HepG2 (cell line): Measurements from ENCODE around the gene KLC4. TPM values are rescaled to one million over a fixed set of nuclear protein-coding genes. Genes with fewer than 3 reads are reported as not detected.
A peak's percentile ranks its signal among the peaks of the same experiment; 100 is the strongest.

Source experiments
- BRCA1 ChIP-seq: sonication (generic); formaldehyde crosslinking; IDR thresholded peaks from 2 replicates; pipeline ENCODE4 v1.4.0; 2020; ENCODE audit warnings: missing genetic modification reagents
- CENPT ChIP-seq: sonication (generic); formaldehyde crosslinking; IDR thresholded peaks from 2 replicates; pipeline ENCODE4 v1.8.0; 2022; ENCODE audit warnings: low read depth, mild to moderate bottlenecking, moderate library complexity, missing genetic modification reagents
- GPN1 ChIP-seq: sonication (generic); formaldehyde crosslinking; IDR thresholded peaks from 2 replicates; pipeline ENCODE4 v1.5.1; 2020; ENCODE audit warnings: missing genetic modification reagents, borderline replicate concordance
- HMG20A ChIP-seq: IDR thresholded peaks from 2 replicates; pipeline ENCODE4 v1.6.1; 2016; ENCODE audit warnings: borderline replicate concordance
- HNRNPUL1 ChIP-seq: fragments of 200-400 bp; formaldehyde crosslinking; IDR thresholded peaks from 2 replicates; pipeline ENCODE4 v1.6.1; 2017; ENCODE audit warnings: low read depth, mild to moderate bottlenecking, low read length, moderate library complexity
- IRF2 ChIP-seq: IDR thresholded peaks from 2 replicates; pipeline ENCODE4 v1.6.1; 2018; ENCODE audit warnings: missing genetic modification reagents, missing compliant biosample characterization
- MZF1 ChIP-seq: sonication (generic); formaldehyde crosslinking; IDR thresholded peaks from 2 replicates; pipeline ENCODE4 v1.8.1; 2023; ENCODE audit warnings: mild to moderate bottlenecking, missing genetic modification reagents, borderline replicate concordance
- SAP130 ChIP-seq: IDR thresholded peaks from 2 replicates; pipeline ENCODE4 v1.6.1; 2016; ENCODE audit warnings: low read depth
- TP53 ChIP-seq: sonication (generic); formaldehyde crosslinking; conservative IDR thresholded peaks from 2 replicates; pipeline ENCODE4 v1.4.0; 2020; ENCODE audit warnings: missing genetic modification reagents
- YEATS2 ChIP-seq: sonication (generic); formaldehyde crosslinking; IDR thresholded peaks from 2 replicates; pipeline ENCODE4 v1.4.0; 2020; ENCODE audit warnings: missing genetic modification reagents, borderline replicate concordance
- ZBTB8A ChIP-seq: sonication (generic); formaldehyde crosslinking; IDR thresholded peaks from 2 replicates; pipeline ENCODE4 v1.4.0; 2020; ENCODE audit warnings: mild to moderate bottlenecking, low read depth, missing genetic modification reagents, borderline replicate concordance
- ZNF207 ChIP-seq: fragments of 450-650 bp; IDR thresholded peaks from 2 replicates; pipeline ENCODE4 v1.6.1; 2016; ENCODE audit warnings: antibody characterized with exemption, borderline replicate concordance
- ZNF224 ChIP-seq: sonication (generic); formaldehyde crosslinking; IDR thresholded peaks from 2 replicates; pipeline ENCODE4 v1.5.0; 2020; ENCODE audit warnings: mild to moderate bottlenecking, missing genetic modification reagents
- ZNF225 ChIP-seq: sonication (generic); formaldehyde crosslinking; IDR thresholded peaks from 2 replicates; pipeline ENCODE4 v1.4.0; 2020; ENCODE audit warnings: mild to moderate bottlenecking, missing genetic modification reagents
- ZSCAN30 ChIP-seq: sonication (generic); formaldehyde crosslinking; IDR thresholded peaks from 2 replicates; pipeline ENCODE4 v1.5.0; 2020; ENCODE audit warnings: mild to moderate bottlenecking, missing genetic modification reagents
- polyA plus RNA-seq, 8 experiments: library from polyadenylated mRNA; depleted of rRNA in 3 of 8; stranded (reverse) in 7 of 8; unstranded in 1 of 8; fragments of >200 nt; fragmentation: Illumina TruSeq in 4 of 8; extraction: Trizol in 4 of 8; gene quantifications; 2 replicates each; pipeline versions ENCODE4 v1.2.1 to v1.2.3, GENCODE V29; 2011 to 2016; ENCODE audit warnings: low read depth in 4 of 8, missing spikeins in 1 of 8, mixed read lengths in 1 of 8; ENCODE audit not compliant: insufficient read depth in 1 of 8
- total RNA-seq, 5 experiments: library from RNA; depleted of rRNA; stranded (reverse); fragments of >200 nt; fragmentation: Illumina TruSeq; extraction: Trizol; gene quantifications; 2 replicates each; pipeline ENCODE4 v1.2.3, GENCODE V29; 2016; ENCODE audit warnings: low read depth in 1 of 5
- TF ChIP-seq, protein P1 (sequence below): sonication (generic); formaldehyde crosslinking; conservative IDR thresholded peaks from 2 replicates; pipeline ENCODE4 v1.4.0; 2020; ENCODE audit warnings: mild to moderate bottlenecking, missing genetic modification reagents, moderate library complexity
- TF ChIP-seq, protein P2 (sequence below): sonication (generic); formaldehyde crosslinking; IDR thresholded peaks from 2 replicates; pipeline ENCODE4 v1.8.0; 2022; ENCODE audit warnings: mild to moderate bottlenecking, missing genetic modification reagents; ENCODE audit not compliant: insufficient replicate concordance
- TF ChIP-seq, protein P3 (sequence below): sonication (generic); formaldehyde crosslinking; IDR thresholded peaks from 2 replicates; pipeline ENCODE4 v1.5.0; 2020; ENCODE audit warnings: mild to moderate bottlenecking, missing genetic modification reagents, borderline replicate concordance
- TF ChIP-seq, protein P4 (sequence below): sonication (generic); formaldehyde crosslinking; IDR thresholded peaks from 2 replicates; pipeline ENCODE4 v1.9.0; 2021; ENCODE audit warnings: missing genetic modification reagents, mild to moderate bottlenecking, borderline replicate concordance

Gene KLC4
- total and polyA plus RNA-seq, 2 of the 13 experiments (the other 11 are each of a cell fraction or from before 2014, with no cell fraction given), result 45.4 to 70.4 TPM

DNA sequence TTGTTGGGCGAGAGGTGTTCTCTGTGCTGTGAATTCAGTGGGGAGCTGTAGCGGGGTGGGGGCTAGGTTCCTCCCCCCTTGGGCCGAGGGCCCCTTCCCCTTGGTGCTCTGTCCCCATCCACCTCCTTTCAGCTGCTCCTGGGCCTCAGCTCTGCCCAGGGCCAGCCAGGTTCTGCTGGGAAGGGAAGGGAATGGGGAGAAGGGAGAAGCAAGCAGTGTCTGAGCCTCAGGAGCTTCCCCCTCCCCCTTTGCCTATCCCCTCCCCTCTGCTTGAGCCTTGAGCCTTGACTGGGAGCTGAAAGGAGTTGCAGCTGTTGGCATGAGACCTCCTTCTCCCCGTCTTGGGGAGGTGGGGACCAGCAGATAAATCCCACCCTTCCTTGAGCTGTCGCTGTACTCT, 38.6 kb upstream of the KLC4 start (continued):
- TF ChIP-seq, protein P1, sequence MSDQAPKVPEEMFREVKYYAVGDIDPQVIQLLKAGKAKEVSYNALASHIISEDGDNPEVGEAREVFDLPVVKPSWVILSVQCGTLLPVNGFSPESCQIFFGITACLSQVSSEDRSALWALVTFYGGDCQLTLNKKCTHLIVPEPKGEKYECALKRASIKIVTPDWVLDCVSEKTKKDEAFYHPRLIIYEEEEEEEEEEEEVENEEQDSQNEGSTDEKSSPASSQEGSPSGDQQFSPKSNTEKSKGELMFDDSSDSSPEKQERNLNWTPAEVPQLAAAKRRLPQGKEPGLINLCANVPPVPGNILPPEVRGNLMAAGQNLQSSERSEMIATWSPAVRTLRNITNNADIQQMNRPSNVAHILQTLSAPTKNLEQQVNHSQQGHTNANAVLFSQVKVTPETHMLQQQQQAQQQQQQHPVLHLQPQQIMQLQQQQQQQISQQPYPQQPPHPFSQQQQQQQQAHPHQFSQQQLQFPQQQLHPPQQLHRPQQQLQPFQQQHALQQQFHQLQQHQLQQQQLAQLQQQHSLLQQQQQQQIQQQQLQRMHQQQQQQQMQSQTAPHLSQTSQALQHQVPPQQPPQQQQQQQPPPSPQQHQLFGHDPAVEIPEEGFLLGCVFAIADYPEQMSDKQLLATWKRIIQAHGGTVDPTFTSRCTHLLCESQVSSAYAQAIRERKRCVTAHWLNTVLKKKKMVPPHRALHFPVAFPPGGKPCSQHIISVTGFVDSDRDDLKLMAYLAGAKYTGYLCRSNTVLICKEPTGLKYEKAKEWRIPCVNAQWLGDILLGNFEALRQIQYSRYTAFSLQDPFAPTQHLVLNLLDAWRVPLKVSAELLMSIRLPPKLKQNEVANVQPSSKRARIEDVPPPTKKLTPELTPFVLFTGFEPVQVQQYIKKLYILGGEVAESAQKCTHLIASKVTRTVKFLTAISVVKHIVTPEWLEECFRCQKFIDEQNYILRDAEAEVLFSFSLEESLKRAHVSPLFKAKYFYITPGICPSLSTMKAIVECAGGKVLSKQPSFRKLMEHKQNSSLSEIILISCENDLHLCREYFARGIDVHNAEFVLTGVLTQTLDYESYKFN (CRISPR knock-in tag), result 0 out of 2 replicates have a peak, but pooled peaks have one; percentile 11
- TF ChIP-seq, protein P2, sequence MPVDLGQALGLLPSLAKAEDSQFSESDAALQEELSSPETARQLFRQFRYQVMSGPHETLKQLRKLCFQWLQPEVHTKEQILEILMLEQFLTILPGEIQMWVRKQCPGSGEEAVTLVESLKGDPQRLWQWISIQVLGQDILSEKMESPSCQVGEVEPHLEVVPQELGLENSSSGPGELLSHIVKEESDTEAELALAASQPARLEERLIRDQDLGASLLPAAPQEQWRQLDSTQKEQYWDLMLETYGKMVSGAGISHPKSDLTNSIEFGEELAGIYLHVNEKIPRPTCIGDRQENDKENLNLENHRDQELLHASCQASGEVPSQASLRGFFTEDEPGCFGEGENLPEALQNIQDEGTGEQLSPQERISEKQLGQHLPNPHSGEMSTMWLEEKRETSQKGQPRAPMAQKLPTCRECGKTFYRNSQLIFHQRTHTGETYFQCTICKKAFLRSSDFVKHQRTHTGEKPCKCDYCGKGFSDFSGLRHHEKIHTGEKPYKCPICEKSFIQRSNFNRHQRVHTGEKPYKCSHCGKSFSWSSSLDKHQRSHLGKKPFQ (CRISPR knock-in tag), result no peak
- TF ChIP-seq YEATS2 (CRISPR knock-in tag), result no peak
- no peak for TF ChIP-seq MZF1 (CRISPR knock-in tag)
- no peak for TF ChIP-seq ZSCAN30
- TF ChIP-seq, protein P3, sequence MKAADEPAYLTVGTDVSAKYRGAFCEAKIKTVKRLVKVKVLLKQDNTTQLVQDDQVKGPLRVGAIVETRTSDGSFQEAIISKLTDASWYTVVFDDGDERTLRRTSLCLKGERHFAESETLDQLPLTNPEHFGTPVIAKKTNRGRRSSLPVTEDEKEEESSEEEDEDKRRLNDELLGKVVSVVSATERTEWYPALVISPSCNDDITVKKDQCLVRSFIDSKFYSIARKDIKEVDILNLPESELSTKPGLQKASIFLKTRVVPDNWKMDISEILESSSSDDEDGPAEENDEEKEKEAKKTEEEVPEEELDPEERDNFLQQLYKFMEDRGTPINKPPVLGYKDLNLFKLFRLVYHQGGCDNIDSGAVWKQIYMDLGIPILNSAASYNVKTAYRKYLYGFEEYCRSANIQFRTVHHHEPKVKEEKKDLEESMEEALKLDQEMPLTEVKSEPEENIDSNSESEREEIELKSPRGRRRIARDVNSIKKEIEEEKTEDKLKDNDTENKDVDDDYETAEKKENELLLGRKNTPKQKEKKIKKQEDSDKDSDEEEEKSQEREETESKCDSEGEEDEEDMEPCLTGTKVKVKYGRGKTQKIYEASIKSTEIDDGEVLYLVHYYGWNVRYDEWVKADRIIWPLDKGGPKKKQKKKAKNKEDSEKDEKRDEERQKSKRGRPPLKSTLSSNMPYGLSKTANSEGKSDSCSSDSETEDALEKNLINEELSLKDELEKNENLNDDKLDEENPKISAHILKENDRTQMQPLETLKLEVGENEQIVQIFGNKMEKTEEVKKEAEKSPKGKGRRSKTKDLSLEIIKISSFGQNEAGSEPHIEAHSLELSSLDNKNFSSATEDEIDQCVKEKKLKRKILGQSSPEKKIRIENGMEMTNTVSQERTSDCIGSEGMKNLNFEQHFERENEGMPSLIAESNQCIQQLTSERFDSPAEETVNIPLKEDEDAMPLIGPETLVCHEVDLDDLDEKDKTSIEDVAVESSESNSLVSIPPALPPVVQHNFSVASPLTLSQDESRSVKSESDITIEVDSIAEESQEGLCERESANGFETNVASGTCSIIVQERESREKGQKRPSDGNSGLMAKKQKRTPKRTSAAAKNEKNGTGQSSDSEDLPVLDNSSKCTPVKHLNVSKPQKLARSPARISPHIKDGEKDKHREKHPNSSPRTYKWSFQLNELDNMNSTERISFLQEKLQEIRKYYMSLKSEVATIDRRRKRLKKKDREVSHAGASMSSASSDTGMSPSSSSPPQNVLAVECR (CRISPR knock-in tag), result no peak
- no peak for TF ChIP-seq ZNF225 (CRISPR knock-in tag)
- no peak for TF ChIP-seq HNRNPUL1
- TF ChIP-seq GPN1 (CRISPR knock-in tag), result no peak
- TF ChIP-seq ZNF207, result no peak
- TF ChIP-seq ZNF224, result no peak
- no peak for TF ChIP-seq BRCA1 (CRISPR knock-in tag)
- TF ChIP-seq, protein P4, sequence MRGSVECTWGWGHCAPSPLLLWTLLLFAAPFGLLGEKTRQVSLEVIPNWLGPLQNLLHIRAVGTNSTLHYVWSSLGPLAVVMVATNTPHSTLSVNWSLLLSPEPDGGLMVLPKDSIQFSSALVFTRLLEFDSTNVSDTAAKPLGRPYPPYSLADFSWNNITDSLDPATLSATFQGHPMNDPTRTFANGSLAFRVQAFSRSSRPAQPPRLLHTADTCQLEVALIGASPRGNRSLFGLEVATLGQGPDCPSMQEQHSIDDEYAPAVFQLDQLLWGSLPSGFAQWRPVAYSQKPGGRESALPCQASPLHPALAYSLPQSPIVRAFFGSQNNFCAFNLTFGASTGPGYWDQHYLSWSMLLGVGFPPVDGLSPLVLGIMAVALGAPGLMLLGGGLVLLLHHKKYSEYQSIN (CRISPR knock-in tag), result no peak
- no peak for TF ChIP-seq SAP130 (CRISPR knock-in tag)
- no peak for TF ChIP-seq ZBTB8A (CRISPR knock-in tag)
- TF ChIP-seq TP53 (CRISPR knock-in tag), result no peak
- TF ChIP-seq HMG20A (CRISPR knock-in tag), result no peak
- no peak for TF ChIP-seq CENPT (CRISPR knock-in tag)
- no peak for TF ChIP-seq IRF2 (CRISPR knock-in tag)
